H1 (cell line): ENCODE data around the gene TRIM46. TPM values are rescaled to one million over a fixed set of nuclear protein-coding genes. Genes with fewer than 3 reads are reported as not detected.

Experiments used
- CTCF ChIA-PET: fragments of 300-600 bp; sonication (Branson Sonifier 250); formaldehyde crosslinking; loops from one replicate; lab custom pipeline; 2021; ENCODE audit not compliant: partially characterized antibody; lab: Charles Lee
- POLR2A ChIA-PET: fragments of 300-600 bp; sonication (Branson Sonifier 250); formaldehyde crosslinking; loops from one replicate; lab custom pipeline; 2021; ENCODE audit warnings: inconsistent platforms; ENCODE audit not compliant: partially characterized antibody; lab: Charles Lee
- DNase-seq, 2 experiments: peaks; one replicate each; pipeline versions ENCODE4 v3.0.0 to v3.0.0-alpha.2; 2010 to 2022; ENCODE audit warnings: low spot score in 2 of 2, low read depth in 1 of 2, mixed read lengths in 1 of 2
- FAIRE-seq: peaks from 2 replicates; lab custom pipeline; 2011; peaks lifted over from hg19 to GRCh38; lab: Jason Lieb, UNC
- H2AFZ ChIP-seq: 2 replicates; pipeline ENCODE4 v1.8.1; 2012; ENCODE audit warnings: low read length, inconsistent platforms
- H2AK5ac ChIP-seq: 2 replicates; pipeline ENCODE4 v1.6.1; 2013; ENCODE audit warnings: low read depth, low read length
- H2BK120ac ChIP-seq: replicated peaks from 2 replicates; pipeline ENCODE3; 2013; ENCODE audit warnings: low read depth, low read length, inconsistent platforms
- H2BK12ac ChIP-seq: 2 replicates; pipeline ENCODE4 v1.6.1; 2013; ENCODE audit warnings: low read depth, low read length
- H2BK15ac ChIP-seq: 2 replicates; pipeline ENCODE4 v1.6.1; 2013; ENCODE audit warnings: low read length
- H2BK20ac ChIP-seq: 2 replicates; pipeline ENCODE4 v1.6.1; 2013; ENCODE audit warnings: low read length
- H2BK5ac ChIP-seq: 2 replicates; pipeline ENCODE4 v1.6.1; 2013; ENCODE audit warnings: low read depth, low read length
- H3K14ac ChIP-seq: 2 replicates; pipeline ENCODE4 v1.6.1; 2013; ENCODE audit warnings: inconsistent platforms; ENCODE audit not compliant: insufficient read length
- H3K18ac ChIP-seq: 2 replicates; pipeline ENCODE4 v1.6.1; 2013; ENCODE audit warnings: low read length; ENCODE audit errors: extremely low read depth
- H3K23ac ChIP-seq: 2 replicates; pipeline ENCODE4 v1.6.1; 2013; ENCODE audit warnings: inconsistent platforms; ENCODE audit not compliant: insufficient read length
- H3K23me2 ChIP-seq: 2 replicates; pipeline ENCODE4 v1.6.1; 2013; ENCODE audit warnings: low read depth, low read length
- H3K27ac ChIP-seq: 2 replicates; pipeline ENCODE4 v1.6.1; 2011; ENCODE audit warnings: low read depth, low read length, inconsistent platforms
- H3K27me3 ChIP-seq, 4 experiments: replicated peaks in 1 of 4; 1 replicate in 1 of 4; 2 replicates in 3 of 4; pipeline versions ENCODE4 v1.6.1 to v1.8.1; 2011 to 2013; ENCODE audit warnings: low read length in 3 of 4, mild to moderate bottlenecking in 3 of 4, inconsistent platforms in 2 of 4, mixed read lengths in 2 of 4, moderate library complexity in 1 of 4; ENCODE audit not compliant: control insufficient read depth in 3 of 4, insufficient read depth in 3 of 4; ENCODE audit errors: extremely low read depth in 1 of 4
- H3K36me3 ChIP-seq, 4 experiments: 2 replicates each; pipeline versions ENCODE4 v1.6.1 to v1.8.1; 2011 to 2013; ENCODE audit warnings: mild to moderate bottlenecking in 4 of 4, low read length in 3 of 4, moderate library complexity in 2 of 4, control low read depth in 1 of 4, inconsistent platforms in 1 of 4; ENCODE audit not compliant: insufficient read depth in 4 of 4, control insufficient read depth in 2 of 4
- H3K4ac ChIP-seq: replicated peaks from 2 replicates; pipeline ENCODE3; 2013; ENCODE audit warnings: low read length, low read depth, mixed read lengths, inconsistent platforms; ENCODE audit not compliant: insufficient read length
- H3K4me1 ChIP-seq, 4 experiments: replicated peaks in 1 of 4; 1 replicate in 1 of 4; 2 replicates in 3 of 4; pipeline versions ENCODE4 v1.6.1 to v1.8.1; 2011 to 2013; ENCODE audit warnings: low read length in 3 of 4, inconsistent platforms in 2 of 4, mixed read lengths in 1 of 4; ENCODE audit not compliant: insufficient read depth in 4 of 4, control insufficient read depth in 3 of 4
- H3K4me2 ChIP-seq, 2 experiments: 2 replicates each; pipeline versions ENCODE4 v1.6.1 to v1.8.1; 2011 to 2013; ENCODE audit warnings: low read depth in 2 of 2, low read length in 2 of 2, control low read depth in 1 of 2, inconsistent platforms in 1 of 2, mild to moderate bottlenecking in 1 of 2; ENCODE audit not compliant: insufficient read depth in 1 of 2
- H3K4me3 ChIP-seq, 4 experiments: fragments of 200-600, 300-600 bp in 1 of 4; sonication (generic), shearing (Covaris generic), sonication (Bioruptor Twin) in 1 of 4; 2 replicates each; pipeline versions ENCODE4 v1.5.1 to v1.8.1; 2011 to 2016; ENCODE audit warnings: low read length in 4 of 4, low read depth in 3 of 4, control low read depth in 2 of 4, inconsistent platforms in 2 of 4, mild to moderate bottlenecking in 2 of 4, mixed read lengths in 1 of 4, moderate library complexity in 1 of 4; ENCODE audit not compliant: insufficient read depth in 2 of 4; ENCODE audit errors: extremely low read depth in 1 of 4
- H3K56ac ChIP-seq: replicated peaks from 2 replicates; pipeline ENCODE3; 2013; ENCODE audit warnings: low read depth, mild to moderate bottlenecking, mixed read lengths, low read length, inconsistent platforms; ENCODE audit not compliant: insufficient read length
- H3K79me1 ChIP-seq: 2 replicates; pipeline ENCODE4 v1.6.1; 2013; ENCODE audit warnings: low read depth, low read length, control low read depth
- H3K79me2 ChIP-seq, 2 experiments: 2 replicates each; pipeline versions ENCODE4 v1.6.1 to v1.8.1; 2012 to 2013; ENCODE audit warnings: low read length in 2 of 2, mild to moderate bottlenecking in 2 of 2, inconsistent platforms in 1 of 2; ENCODE audit not compliant: insufficient read depth in 2 of 2, control insufficient read depth in 1 of 2
- H3K9ac ChIP-seq, 4 experiments: replicated peaks in 1 of 4; 1 replicate in 1 of 4; 2 replicates in 3 of 4; pipeline versions ENCODE4 v1.6.1 to v1.8.1; 2011 to 2013; ENCODE audit warnings: low read depth in 3 of 4, low read length in 3 of 4, control low read depth in 2 of 4, mild to moderate bottlenecking in 2 of 4, moderate library complexity in 2 of 4, inconsistent platforms in 1 of 4; ENCODE audit errors: extremely low read depth in 1 of 4
- H3K9me3 ChIP-seq, 2 experiments: 2 replicates each; pipeline versions ENCODE4 v1.6.1 to v1.8.1; 2012 to 2013; ENCODE audit warnings: mild to moderate bottlenecking in 2 of 2, moderate library complexity in 2 of 2, control low read depth in 1 of 2, inconsistent platforms in 1 of 2, low read depth in 1 of 2, low read length in 1 of 2, mixed read lengths in 1 of 2; ENCODE audit not compliant: insufficient read depth in 2 of 2
- H4K20me1 ChIP-seq, 2 experiments: replicated peaks in 1 of 2; 2 replicates each; pipeline versions ENCODE3 to v1.8.1; 2011 to 2013; ENCODE audit warnings: inconsistent platforms in 2 of 2, low read length in 2 of 2, mild to moderate bottlenecking in 1 of 2; ENCODE audit not compliant: insufficient read depth in 2 of 2, control insufficient read depth in 1 of 2
- H4K5ac ChIP-seq: 2 replicates; pipeline ENCODE4 v1.6.1; 2013; ENCODE audit warnings: low read length, low read depth, mixed read lengths, inconsistent platforms; ENCODE audit not compliant: insufficient read length
- H4K8ac ChIP-seq: 2 replicates; pipeline ENCODE4 v1.8.0; 2013; ENCODE audit warnings: mild to moderate bottlenecking, moderate library complexity, low read length, inconsistent platforms; ENCODE audit not compliant: insufficient read depth; ENCODE audit errors: extremely low read depth
- H4K91ac ChIP-seq: replicated peaks from 2 replicates; pipeline ENCODE3; 2013; ENCODE audit warnings: low read length, mixed read lengths, inconsistent platforms; ENCODE audit not compliant: insufficient read length
- BACH1 ChIP-seq: IDR thresholded peaks from 2 replicates; pipeline ENCODE4 v1.6.1; 2012; ENCODE audit warnings: low read length, improper control_type of control experiment
- CBX8 ChIP-seq: fragments of 300-800, 300-1000 bp; sonication (generic); IDR thresholded peaks from 2 replicates; pipeline ENCODE4 v1.7.1; 2016; ENCODE audit warnings: low read depth, low read length, borderline replicate concordance
- CHD1 ChIP-seq: IDR thresholded peaks from 2 replicates; pipeline ENCODE4 v1.6.1; 2012; ENCODE audit warnings: low read depth, low read length, improper control_type of control experiment
- CHD2 ChIP-seq: IDR thresholded peaks from 2 replicates; pipeline ENCODE4 v1.6.1; 2012; ENCODE audit warnings: low read length, improper control_type of control experiment
- HDAC6 ChIP-seq: IDR thresholded peaks from one replicate; pipeline ENCODE4 v1.7.1; 2012; ENCODE audit warnings: low read depth, mild to moderate bottlenecking, inconsistent platforms, low read length, moderate library complexity
- KDM4A ChIP-seq: IDR thresholded peaks from one replicate; pipeline ENCODE4 v1.7.1; 2012; ENCODE audit warnings: low read depth, mild to moderate bottlenecking, moderate library complexity, low read length, inconsistent platforms; ENCODE audit not compliant: severe bottlenecking
- NRF1 ChIP-seq: IDR thresholded peaks from 2 replicates; pipeline ENCODE4 v1.6.1; 2011; ENCODE audit warnings: mild to moderate bottlenecking, low read depth, low read length, improper control_type of control experiment
- SP4 ChIP-seq: IDR thresholded peaks from 2 replicates; pipeline ENCODE4 v1.6.1; 2012; ENCODE audit warnings: low read length, inconsistent platforms
- ZNF274 ChIP-seq: IDR thresholded peaks from 2 replicates; pipeline ENCODE4 v1.7.0; 2012; ENCODE audit warnings: low read length, borderline replicate concordance; ENCODE audit errors: extremely low read depth
- WGBS, 2 experiments: shearing (Covaris generic) in 1 of 2; methylation state at CpG; one replicate each; pipeline versions ENCODE4 v1.1.6 to v1.1.7; 2013 to 2015; ENCODE audit warnings: low lambda C conversion rate in 2 of 2, mixed read lengths in 2 of 2, inconsistent platforms in 1 of 2, low coverage in 1 of 2, missing lambda C conversion rate in 1 of 2; ENCODE audit not compliant: insufficient replicate concordance in 2 of 2, insufficient coverage in 1 of 2, insufficient read length in 1 of 2; ENCODE audit errors: extremely low coverage in 1 of 2, missing lambda C conversion rate in 1 of 2; 5-methylcytosine and 5-hydroxymethylcytosine counted together
- polyA plus RNA-seq, 7 experiments: library from polyadenylated mRNA; depleted of rRNA in 3 of 7; stranded (reverse) in 5 of 7; unstranded in 2 of 7; fragments of >200 nt in 5 of 7; fragments of 200-250 nt in 2 of 7; gene quantifications; 1 replicate in 5 of 7; 2 replicates in 1 of 7; 4 replicates in 1 of 7; pipeline versions ENCODE4 v1.2.1 to v1.2.3, GENCODE V29; 2011 to 2013; ENCODE audit warnings: missing spikeins in 2 of 7, mixed read lengths in 2 of 7
- total RNA-seq: library from RNA; stranded (reverse); fragmentation: NEBNext Ultra II Directional; extraction: Animal tissue kit (Norgen Biotek cat#: 25700); gene quantifications from 2 replicates; pipeline ENCODE4 v1.2.1, GENCODE V29; 2021
- TF ChIP-seq, protein P1 (sequence below): IDR thresholded peaks from 2 replicates; pipeline ENCODE4 v1.6.1; 2012; ENCODE audit warnings: low read length, inconsistent platforms
- TF ChIP-seq, protein P2 (sequence below): IDR thresholded peaks from 2 replicates; pipeline ENCODE4 v1.6.1; 2012; ENCODE audit warnings: inconsistent platforms

The TRIM46 gene
- total and polyA plus RNA-seq, 2 of the 8 experiments (the other 6 are each of a cell fraction or from before 2014, with no cell fraction given), result 15.5 to 21.6 TPM

DNA sequence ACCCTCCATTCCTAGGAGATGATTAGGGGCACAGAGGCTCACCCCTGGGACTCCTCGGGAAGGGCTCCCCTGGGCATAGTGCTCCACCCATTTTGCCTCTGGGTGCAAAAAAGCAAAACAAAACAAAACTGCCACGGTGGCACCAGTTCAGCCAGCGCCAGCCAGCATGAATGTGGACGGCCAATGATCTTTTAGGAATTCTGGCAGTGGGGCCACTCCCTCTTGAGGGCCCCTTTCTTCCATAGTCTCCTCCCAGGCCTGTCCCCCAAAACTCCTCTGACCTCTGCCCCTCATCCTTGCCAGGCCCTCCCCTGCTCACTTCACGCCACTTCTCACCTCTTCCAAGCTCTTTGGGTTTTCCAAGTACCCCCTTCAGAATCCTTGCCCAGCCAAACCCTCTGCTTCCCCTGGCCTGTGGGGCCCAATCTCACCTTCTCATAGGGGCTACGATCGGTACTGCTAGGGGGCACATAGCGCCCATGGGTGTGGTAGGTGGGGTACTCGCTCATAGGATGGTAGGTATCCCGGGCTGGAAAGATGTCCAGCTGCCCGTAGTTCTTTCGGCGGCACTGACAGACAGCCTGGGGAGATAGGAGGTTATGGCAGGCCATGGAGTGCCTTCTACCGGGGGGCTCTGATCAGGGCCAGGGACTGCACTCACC is 13.3 kb downstream of the TRIM46 start:
- H2BK15ac ChIP-seq, result no peak overlapping the region
- no peak for DNase-seq
- H3K79me1 ChIP-seq, result no peaks in the 10 kb centered on the region
- H4K8ac ChIP-seq, result no peak overlapping the region; the same call in 1 of the 2 replicates
- peak overlapping the region in 1 of 2 experiments; percentile 54; a peak in 1 of 4 replicates for H3K4me2 ChIP-seq
- no peak for FAIRE-seq
- peak overlapping the region; percentile 17 for H3K56ac ChIP-seq
- no peak overlapping the region for H4K91ac ChIP-seq
- no peak overlapping the region for H3K4ac ChIP-seq
- H2BK5ac ChIP-seq, result 0 out of 2 replicates have a peak overlapping the region, but pooled peaks have one; percentile 7
- no peak overlapping the region; the same call in 1 of the 2 replicates for H3K27ac ChIP-seq
- no peak overlapping the region for H3K14ac ChIP-seq
- no peaks in the 10 kb centered on the region for H3K79me2 ChIP-seq
- H3K9me3 ChIP-seq, result no peaks in the 10 kb centered on the region
- H3K36me3 ChIP-seq, result peaks cover 0 to 10% (median 5%) of the 10 kb centered on the region in 4 experiments; a peak in 5 of 8 replicates
- ChIA-PET POLR2A (interaction anchor here (0.8 to 20.5 kb wide), 6 partner anchors 9 to 216 kb away, joined by 3 to 512 read pairs (median 8); partner anchors contain the start of genes KRTCAP2, MTX1, SCAMP3 and SHC1), CTCF (interaction anchor here (0.7 to 6.1 kb wide), 3 partner anchors 9 to 143 kb away, joined by 4 to 38 read pairs (median 26); no protein-coding TSS in a partner anchor)
- peak overlapping the region; percentile 39; the same call in 1 of the 2 replicates for H2AK5ac ChIP-seq
- no peak overlapping the region for H2BK12ac ChIP-seq
- H3K4me1 ChIP-seq, result peaks cover 4 to 20% (median 11%) of the 10 kb centered on the region in 4 experiments
- no peak overlapping the region for H3K4me3 ChIP-seq
- H4K20me1 ChIP-seq, result no peaks in the 10 kb centered on the region
- H3K9ac ChIP-seq, result no peak overlapping the region; a peak in 2 of 7 replicates
- H3K23ac ChIP-seq, result no peak overlapping the region
- peak overlapping the region; percentile 6 for H2BK120ac ChIP-seq
- no peak overlapping the region for H2AFZ ChIP-seq
- H3K27me3 ChIP-seq, result no peaks in the 10 kb centered on the region
- peak overlapping the region; percentile 23 for H4K5ac ChIP-seq
- no peak overlapping the region for H2BK20ac ChIP-seq
- no peak overlapping the region for H3K18ac ChIP-seq
- 84% methylated on average over 14 of the region's 14 CpGs; no CpG with 5 or more reads in 1 of the 2 experiments for WGBS, 2 experiments
- no peaks in the 10 kb centered on the region; the same call in 1 of the 2 replicates for H3K23me2 ChIP-seq
- TF ChIP-seq, protein P1, sequence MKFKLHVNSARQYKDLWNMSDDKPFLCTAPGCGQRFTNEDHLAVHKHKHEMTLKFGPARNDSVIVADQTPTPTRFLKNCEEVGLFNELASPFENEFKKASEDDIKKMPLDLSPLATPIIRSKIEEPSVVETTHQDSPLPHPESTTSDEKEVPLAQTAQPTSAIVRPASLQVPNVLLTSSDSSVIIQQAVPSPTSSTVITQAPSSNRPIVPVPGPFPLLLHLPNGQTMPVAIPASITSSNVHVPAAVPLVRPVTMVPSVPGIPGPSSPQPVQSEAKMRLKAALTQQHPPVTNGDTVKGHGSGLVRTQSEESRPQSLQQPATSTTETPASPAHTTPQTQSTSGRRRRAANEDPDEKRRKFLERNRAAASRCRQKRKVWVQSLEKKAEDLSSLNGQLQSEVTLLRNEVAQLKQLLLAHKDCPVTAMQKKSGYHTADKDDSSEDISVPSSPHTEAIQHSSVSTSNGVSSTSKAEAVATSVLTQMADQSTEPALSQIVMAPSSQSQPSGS, result no peak
- TF ChIP-seq CHD1 (no peak), SP4 (no peak), CBX8 (no peak), KDM4A (no peak), HDAC6 (no peak), ZNF274 (no peak), CHD2 (no peak), NRF1 (no peak), BACH1 (no peak)
- TF ChIP-seq, protein P2, sequence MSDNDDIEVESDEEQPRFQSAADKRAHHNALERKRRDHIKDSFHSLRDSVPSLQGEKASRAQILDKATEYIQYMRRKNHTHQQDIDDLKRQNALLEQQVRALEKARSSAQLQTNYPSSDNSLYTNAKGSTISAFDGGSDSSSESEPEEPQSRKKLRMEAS, result no peak
